HG02943 (cell line): ENCODE measurements around the gene TXNL4A.
"Not testable (repeated sequence)": the region's sequence is repeated elsewhere in the genome, so short reads cannot be mapped to it uniquely, and the experiment has no call there.

Experiments
- ATAC-seq: cut with Tn5 transposase; IDR thresholded peaks from one replicate; pipeline ENCODE4 v1.9.1; 2021; ENCODE audit warnings: mild to moderate bottlenecking, low read depth, moderate library complexity; ENCODE audit not compliant: unreplicated experiment

TXNL4A gene

DNA sequence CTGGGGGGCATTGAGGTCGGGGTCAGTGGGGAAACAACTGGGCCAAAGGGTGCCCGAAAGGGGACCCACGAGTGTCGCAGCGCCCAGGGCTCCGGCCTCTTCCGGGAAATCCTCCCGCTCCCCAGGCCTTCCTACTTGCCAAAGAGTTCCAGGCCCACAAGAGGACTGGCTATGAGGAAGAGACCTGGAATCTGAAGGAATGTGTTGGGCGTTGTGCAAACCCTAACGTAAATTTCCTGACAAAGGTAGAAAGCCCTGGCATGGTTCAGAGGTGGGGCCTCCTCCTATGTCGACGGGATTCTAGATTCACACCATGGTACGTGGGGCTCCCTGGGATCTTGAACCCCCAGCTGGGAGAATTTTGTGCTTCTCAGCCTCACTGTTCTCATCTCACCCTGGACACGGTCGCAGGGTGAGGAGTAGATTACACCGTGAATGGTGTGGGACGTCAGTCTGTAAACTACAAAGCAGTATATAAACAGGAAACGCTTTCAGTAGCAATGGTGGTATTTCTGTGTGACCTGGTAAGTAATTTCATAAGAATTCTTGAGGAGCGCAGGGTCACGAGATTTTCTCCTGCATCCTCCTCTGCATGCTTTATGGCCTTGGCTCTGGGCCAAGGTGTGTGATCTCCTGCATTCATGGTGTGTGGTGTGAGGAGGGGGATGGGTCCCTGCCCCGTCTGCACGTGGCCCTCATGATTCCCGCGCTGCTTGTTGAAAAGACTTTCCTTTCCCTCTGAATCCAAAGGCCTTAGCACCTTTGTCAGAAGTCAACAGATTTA, 23.1 kb downstream of the TXNL4A start:
- ATAC-seq: no peak

DNA sequence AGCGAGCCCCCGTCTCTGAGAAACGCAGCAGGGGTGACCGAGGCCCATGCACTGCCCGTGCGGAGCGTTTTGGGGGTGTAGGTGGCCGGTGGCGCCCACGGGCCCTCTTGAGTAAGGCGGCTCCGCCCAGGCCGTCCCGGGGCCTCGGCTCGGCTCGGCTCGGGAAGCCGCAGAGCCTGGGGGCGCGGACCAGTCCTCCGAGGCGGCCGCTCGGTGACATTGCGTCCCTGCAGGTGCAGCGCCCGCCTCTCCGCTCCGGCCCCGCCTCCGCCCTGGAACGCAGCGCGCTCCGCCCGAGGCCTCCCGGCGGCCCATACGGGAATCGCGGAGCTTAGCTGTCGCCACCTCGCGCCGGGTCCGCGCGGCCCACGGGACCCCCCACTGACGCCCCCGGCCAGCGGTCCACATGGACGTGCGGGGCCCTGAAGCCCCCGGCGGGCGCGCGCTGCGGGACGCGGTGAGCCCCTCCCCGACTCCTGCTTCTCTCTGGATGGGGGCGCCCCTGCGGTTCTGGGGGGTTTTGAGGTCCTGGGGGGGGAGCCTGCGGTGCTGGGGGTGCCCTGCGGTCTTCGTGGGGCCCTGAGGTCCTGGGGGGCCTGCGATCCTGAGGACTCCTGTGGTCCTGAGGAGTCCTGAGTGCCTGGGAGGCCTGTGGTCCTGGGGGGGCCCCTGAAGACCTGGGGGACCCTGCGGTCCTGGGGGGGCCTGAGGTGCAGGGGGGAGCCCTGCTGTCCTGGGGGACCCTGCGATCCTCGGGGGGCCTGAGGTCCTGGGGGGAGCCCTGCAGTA, 23.8 kb downstream of the TXNL4A start, which contains the start of gene HSBP1L1:
TSS of gene HSBP1L1 (plus strand) at position 314 of the 789 bp plus-strand sequence. CDS start at position 407, 93 bp downstream.
- peak; percentile 59 for ATAC-seq

DNA sequence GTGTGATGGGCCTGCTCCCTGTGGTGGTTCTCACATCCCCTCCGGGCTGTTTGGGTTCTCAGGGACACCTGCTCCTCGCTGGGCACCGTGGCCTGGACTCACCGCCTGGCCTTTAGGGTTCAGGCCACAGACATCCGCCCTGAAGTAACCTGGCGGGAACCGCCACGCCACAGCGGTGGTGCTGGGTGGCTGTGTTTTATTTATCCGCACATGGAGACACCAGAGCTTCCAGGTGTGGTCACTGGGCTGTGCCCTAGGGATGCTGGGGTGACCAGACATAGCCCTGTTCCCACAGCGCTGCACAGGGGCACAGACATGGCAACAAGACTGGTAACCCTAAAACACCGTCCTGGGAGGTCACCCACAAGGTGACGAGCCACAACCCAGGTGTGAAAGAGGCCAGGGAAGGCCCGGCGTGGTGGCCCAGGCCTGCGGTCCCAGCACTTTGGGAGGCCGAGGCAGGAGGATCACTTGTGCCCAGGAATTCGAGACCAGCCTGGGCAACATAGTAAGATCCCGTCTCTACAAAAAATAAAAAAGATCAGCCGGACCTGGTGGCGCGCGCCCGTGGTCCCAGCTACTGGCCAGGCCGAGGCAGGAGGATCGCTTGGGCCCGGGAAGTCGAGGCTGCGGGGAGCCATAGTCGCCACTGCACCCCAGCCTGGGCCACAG, 24.6 kb downstream of the TXNL4A start:
- no peak for ATAC-seq

DNA sequence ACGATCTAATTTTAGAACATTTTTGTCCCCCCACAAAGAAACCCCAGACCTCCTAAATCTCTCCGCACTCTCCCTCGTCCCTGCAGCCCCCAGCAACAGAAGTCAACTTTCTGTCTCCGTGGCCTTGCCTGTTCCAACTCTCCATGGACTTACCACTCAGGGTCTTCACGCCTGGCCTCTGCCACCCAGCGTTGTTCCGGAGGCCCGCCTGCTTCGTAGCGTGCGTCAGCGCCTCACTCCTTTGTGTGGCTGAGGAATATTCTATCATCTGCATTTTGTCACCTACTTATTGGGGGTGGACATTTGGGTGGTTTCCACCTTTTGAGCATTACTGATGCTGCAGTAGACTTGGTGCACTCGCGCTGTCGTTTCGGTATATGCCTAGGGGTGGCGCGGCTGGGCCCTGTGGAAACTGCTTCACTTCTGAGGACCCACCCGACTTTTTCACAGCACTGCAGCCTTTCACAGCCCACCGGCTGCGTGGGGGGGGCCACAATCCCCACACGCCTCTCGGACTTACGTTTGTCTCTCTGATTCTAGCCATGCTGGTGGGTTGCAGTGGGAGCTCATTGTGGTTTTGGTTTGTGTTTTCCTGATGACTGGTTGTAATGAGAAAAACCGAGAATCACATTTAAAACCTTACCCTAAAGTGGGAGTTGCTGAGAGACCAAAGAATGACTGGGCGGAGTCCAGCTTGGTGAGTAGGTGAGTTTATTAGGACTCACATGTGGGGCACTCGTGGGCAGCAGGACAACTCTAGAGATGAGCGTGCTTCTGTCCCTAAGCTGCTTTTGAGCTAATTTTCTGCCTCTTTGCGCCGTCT, 25.3 kb downstream of the TXNL4A start:
- ATAC-seq: peak; percentile 52

DNA sequence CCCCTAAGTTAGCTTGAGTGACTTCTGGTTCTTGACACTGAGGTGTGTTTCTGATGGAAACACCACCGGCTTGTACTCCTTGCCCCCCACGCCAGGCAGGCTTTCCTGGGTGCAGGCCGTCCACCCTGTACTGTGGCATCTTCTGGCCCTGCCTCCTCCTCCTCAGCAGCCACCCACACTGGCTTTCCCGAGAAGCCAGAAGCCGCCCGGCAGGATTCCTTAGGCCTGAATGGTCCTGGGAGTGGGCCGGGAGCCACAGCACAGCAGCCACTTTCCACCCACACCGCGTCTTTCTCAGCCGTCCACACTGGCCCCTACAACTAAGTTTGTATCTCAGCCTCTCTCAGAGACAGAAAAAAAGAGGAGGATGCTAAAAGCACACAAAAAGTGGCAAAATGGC, 26.1 kb downstream of the TXNL4A start:
- no peak for ATAC-seq

DNA sequence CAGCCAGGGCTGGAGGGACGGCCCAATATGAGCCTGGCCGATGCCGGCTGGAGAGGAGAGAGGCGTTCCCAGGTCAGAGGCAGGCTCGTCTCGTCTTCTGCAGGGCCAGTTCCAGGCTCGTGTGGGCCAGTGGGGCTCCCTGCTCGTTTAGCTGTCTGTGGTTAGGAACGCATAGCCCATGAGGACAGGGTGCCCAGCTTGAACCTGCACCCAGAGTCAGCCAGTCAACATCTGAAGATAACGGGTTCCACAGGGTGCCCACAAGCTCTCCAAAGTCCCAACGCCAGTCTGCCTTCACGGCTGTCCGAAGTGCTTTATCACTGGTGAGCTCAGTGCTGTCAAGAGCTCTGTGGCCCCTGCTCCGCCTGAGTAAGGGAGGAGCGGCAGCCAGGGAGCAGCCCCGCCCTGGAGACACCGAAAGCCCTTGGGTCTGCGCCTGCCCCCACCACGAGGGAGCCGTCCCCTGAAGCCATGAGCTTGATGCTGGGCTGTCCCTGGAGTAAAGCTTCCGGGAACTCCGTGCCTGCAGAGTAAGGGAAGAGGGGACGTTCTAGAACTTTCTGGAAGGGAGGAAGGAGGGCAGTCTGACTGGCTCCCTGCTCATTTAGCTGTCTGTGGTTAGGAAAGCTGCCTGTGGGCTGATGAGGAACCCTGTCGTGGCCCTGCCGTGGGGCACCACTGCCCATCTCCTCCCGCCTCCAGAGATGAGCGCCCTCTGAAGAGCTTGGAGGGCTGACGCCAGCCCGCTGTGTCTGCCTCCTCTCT, 26.7 kb downstream of the TXNL4A start:
- no peak for ATAC-seq

DNA sequence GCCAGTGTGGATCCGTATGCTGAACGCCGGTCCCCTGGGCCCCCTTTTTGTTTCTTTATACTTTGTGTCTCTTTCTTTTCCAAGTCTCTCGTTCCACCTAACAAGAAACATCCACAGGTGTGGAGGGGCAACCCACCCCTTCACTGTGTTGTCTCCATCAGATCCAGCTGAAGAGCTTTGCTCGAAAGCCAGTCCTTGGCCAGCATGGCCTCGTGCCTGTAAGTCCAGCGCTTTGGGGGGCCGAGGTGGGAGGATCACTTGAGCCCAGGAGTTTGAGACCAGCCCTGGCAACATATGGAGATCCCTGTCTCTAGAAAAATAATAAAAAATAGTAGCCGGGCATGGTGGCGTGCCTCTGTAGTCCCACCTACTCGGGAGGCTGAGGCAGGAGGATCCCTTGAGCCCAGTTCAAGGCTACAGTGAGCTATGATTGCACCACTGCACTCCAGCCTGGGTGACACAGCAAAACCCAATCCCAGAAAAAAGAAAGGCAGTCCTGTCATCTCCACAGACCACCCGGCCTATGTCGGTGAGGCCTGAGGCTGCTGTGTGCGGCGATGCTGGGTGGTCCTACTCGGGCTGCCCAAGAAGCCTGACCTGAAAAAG, 27.3 kb downstream of the TXNL4A start:
- no peak for ATAC-seq

DNA sequence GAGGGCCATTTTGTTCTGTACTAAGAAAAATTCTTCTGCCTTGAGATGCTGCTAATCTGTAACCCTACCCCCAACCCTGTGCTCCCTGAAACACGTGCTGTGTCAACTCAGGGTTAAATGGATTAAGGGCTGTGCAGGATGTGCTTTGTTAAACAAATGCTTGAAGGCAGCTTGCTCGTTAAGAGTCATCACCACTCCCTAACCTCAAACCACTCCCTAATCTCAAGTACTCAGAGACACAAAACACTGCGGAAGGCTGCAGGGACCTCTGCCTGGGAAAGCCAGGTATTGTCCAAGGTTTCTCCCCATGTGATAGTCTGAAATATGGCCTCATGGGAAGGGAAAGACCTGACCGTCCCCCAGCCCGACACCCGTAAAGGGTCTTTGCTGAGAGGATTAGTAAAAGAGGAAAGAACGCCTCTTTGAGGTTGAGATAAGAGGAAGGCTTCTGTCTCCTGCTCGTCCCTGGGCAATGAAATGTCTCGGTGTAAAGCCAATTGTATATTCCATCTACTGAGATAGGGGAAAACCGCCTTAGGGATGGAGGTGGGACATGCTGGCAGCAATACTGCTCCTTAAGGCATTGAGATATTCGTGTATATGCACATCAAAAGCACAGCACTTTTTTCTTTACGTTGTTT, 28.1 kb downstream of the TXNL4A start:
- ATAC-seq: not testable (repeated sequence)

DNA sequence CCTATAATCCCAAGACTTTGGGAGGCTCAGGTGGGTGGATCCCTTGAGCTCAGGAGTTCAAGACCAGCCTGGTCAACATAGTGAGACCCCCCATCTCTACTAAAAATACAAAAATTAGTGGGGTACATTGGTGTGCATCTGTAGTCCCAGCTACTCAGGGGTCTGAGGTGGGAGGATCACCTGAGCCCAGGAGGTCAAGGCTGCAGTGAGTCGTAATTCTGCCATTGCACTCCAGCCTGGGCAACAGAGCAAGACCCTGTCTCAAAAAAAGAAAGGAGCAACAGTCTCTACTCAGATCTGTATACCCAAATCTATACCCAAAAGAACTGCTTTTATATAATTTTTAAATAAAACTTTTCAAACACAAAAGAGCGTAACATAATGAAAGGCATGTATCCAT, 29.4 kb downstream of the TXNL4A start:
- no peak for ATAC-seq

DNA sequence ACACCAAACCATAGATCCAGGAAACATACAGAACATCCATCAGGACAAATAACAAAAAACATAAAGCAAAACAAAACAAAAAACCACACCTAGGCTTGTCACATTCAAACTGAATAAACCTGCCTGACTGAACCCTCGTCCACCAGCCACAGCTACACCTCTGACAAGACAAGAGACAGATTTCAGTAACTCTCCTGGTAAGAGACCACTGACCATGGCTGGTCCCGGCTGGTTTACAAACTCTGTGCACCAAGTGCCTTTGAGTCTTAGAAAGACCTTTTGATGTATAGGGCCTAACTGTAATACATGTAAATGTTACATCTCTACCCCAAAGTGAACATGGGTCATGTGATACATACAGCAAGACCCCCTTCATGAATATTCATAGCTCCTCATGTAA, 32.1 kb downstream of the TXNL4A start:
- no peak for ATAC-seq

DNA sequence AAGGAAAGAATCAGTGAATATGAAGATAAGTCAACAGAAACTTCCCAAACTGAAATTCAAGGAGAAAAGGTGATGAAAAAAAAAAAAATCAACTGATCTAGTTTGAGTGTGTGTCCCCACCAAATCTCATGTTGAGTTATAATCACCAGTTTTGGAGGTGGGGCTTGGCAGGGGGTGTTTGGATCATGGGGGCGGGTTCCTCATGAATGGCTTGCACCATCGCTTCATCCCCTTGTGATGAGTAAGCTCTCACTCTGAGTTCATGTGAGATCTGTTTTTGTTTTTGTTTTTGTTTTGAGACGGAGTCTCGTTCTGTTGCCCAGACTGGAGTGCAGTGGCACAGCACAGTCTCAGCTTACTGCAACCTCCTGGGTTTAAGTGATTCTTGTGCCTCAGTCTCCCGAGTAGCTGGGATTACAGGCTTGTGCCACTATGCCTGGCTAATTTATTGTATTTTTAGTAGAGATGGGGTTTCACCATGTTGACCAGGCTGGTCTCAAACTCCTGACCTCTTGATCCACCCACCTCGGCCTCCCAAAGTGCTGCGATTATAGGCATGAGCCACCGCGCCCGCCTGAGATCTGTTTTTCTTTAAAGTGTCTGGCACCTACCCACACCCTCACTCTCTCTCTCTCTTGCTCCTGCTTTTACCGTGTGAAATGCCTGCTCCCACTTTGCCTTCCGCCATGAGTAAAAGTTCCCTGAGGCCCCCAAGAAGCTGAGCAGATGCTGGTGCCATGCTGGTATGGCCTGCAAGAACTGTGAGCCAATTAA, 32.9 kb downstream of the TXNL4A start:
- no peak for ATAC-seq

DNA sequence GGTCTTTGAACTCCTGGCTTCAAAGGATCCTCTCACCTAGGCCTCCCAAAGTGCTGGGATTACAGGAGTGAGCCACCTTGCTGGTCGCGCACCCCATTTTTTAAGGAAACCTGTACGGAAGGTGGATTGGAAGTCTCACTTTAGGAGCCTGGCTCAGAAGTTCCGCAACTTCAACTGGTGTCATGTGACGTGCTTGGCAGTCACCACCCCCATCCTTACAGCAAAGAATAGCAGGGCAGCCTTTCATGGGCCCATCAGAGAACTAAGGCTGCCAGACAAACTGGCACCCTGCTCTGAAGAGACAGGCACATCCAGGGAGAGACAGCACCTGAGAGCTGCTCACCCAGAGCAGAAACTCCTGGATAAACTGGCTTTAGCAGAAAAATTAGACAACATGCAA, 33.6 kb downstream of the TXNL4A start:
- no peak for ATAC-seq

DNA sequence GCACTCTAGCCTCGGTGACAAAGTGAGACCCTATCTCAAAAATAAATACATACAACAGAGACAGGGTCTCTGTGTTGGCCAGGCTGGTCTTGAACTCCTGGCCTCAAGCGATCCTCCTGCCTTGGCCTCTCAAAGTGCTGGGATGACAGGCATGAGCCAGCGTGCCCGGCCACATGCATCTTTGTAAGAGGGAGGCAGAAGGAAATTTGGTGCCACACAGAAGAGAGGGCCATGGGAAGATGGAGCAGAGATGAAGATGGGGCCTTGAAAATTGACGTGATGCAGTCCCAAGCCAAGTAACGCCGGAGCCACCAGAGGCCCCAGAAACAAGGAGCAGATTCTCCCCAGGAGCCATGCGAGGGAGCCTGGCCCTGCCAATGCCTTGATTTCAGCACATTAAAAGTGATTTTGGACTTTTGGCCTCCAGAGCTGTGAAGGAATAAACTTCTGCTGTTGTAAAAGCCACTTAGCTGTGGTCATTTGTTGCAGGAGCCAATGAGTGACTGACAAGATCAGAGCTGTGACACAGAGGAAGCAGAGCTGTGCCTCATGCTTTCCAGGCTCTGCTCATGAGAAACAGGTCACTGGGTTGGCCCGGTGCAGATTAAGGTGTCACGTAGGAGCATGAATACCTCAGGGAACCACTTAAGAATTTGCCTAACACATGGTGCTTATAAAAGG, 34.3 kb downstream of the TXNL4A start:
- ATAC-seq: no peak

DNA sequence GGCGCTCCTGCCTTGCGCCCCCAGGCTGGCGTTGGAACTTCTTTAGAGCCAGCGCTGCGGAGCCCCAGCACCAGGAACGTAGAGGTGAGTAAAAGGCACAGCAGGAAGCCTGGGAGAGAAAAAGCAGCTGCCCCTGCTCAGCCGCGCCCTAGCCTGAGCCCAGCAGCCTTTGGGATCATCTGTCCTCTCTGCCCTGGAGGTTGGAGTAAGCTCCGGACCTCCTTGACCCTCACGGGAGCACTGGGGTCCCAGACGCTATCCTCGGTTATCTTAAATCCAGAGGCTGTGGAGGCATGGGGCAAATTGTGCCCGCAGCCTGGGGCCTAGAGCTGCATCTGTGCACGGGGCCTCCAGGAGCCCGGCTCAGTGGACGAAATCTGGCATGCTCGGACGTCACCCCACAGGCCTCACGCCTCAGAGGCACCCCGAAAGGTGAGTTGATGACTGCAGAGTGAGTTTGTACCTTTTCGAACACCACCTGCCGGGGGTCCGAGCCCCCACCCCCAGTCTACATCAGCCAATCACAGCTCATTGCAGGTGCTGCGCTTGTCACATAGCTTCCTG, 35.3 kb downstream of the TXNL4A start:
- ATAC-seq: no peak

DNA sequence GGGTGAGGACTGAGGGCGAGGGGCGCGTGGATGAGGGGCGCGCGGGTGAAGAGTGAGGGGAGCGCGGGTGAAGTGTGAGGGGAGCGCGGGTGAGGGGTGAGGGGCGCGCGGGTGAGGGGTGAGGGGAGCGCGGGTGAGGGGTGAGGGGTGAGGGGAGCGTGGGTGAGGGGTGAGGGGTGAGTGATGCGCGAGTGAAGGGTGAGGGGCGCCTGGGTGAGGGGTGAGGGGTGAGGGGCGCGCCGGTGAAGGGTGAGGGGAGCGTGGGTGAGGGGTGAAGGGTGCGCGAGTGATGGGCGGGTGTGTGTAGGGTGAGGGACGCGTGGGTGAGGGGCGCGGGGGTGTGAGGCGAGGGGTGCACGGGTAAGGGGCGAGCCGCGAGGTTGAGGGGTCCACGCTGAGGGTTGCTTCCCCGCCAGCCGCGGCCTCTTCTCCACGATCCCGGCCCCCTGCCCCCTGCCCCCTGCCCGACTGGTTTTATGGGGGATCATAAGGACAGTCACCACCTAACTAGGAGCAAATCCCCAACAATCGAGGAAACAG, 35.8 kb downstream of the TXNL4A start:
- no peak for ATAC-seq

DNA sequence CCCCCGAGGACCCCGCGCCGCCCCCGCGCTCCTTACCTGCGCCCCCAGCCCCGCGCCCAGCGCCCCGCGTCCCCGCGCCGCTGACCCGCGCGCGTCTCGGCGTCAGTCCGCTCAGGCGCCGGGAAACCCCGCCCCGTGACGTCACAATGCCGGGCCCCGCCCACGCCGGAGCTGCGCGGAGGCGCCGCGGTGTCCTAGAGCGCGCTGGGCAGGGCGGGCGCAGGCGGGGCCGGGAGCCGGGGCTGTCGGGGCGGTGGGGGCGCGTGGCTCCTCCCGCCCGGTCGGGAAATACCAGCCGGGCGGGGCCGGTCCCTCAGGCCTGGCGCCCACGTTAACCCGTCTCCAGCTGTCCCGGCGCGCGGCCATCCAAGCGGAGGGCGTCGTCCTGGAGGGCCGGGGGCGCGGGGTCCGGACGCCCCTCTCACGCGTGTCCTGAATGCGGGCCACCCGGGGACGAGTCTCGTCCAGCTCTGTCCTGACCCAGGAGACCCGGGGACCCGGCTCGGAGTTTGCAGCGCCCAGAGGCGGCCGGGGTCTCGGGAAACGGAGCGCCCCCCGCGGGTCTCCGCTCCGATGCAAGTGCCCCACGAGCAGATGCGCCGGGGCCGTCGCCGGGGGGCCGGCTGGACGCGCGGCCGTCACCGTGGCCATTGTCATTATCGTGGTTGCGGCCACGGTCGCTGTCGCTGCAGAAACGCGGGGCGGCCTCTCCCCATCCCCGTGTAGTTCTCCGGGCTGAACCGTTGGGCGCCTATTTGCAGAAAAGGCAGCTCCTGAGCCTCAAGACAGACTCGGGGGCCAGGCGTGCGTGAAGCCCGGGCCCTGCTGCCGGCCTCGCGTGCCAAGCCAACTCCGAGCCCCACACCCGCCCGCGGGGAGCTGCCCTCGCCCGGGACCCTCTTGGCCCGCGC, 36.6 kb downstream of the TXNL4A start, which contains the start of gene SLC66A2:
TSS of gene SLC66A2 (minus strand) at position 109 of the 911 bp plus-strand sequence. CDS start 727 bp downstream, outside the sequence.
- peak; percentile 57 for ATAC-seq
